GM23338 (cell line): ENCODE data around the gene CYB5R4. TPM values are rescaled to one million over a fixed set of nuclear protein-coding genes. Genes with fewer than 3 reads are reported as not detected.

Source experiments
- ATAC-seq: fragments of 200-7000 bp; cut with Tn5 transposase; 3 replicates; pipeline ENCODE4 v1.9.1; 2020
- DNase-seq: peaks from one replicate; pipeline ENCODE4 v3.0.0-alpha.2; 2015; ENCODE audit warnings: low spot score
- H2AFZ ChIP-seq: fragments of 200-600 bp; sonication (generic); 2 replicates; pipeline ENCODE4 v1.8.0; 2016; ENCODE audit warnings: antibody characterized with exemption, mild to moderate bottlenecking, moderate library complexity
- H3F3A ChIP-seq: fragments of 200-600 bp; sonication (generic); replicated peaks from 2 replicates; pipeline ENCODE4 v1.8.0; 2017; ENCODE audit warnings: antibody characterized with exemption, mixed run types, low read depth
- H3K27ac ChIP-seq: fragments of 200-600 bp; sonication (generic); 2 replicates; pipeline ENCODE4 v1.6.1; 2016; ENCODE audit warnings: low read depth
- H3K27me3 ChIP-seq: fragments of 200-600 bp; sonication (generic); 2 replicates; pipeline ENCODE4 v1.8.0; 2016; ENCODE audit warnings: mild to moderate bottlenecking, mixed run types, moderate library complexity; ENCODE audit not compliant: insufficient read depth
- H3K36me3 ChIP-seq: fragments of 200-600 bp; sonication (generic); 2 replicates; pipeline ENCODE4 v1.8.0; 2016; ENCODE audit warnings: mild to moderate bottlenecking; ENCODE audit not compliant: insufficient read depth
- H3K4me1 ChIP-seq: fragments of 200-600 bp; sonication (generic); 2 replicates; pipeline ENCODE4 v1.8.0; 2016; ENCODE audit warnings: mild to moderate bottlenecking, moderate library complexity; ENCODE audit not compliant: insufficient read depth
- H3K4me2 ChIP-seq: fragments of 200-600 bp; sonication (generic); 2 replicates; pipeline ENCODE4 v1.7.1; 2017; ENCODE audit warnings: mixed run types
- H3K4me3 ChIP-seq: fragments of 200-600 bp; sonication (generic); 2 replicates; pipeline ENCODE4 v1.6.1; 2016; ENCODE audit warnings: mixed run types
- H3K79me2 ChIP-seq: fragments of 200-600 bp; sonication (generic); replicated peaks from 2 replicates; pipeline ENCODE4 v1.8.0; 2017; ENCODE audit warnings: mild to moderate bottlenecking; ENCODE audit not compliant: insufficient read depth
- H3K9me2 ChIP-seq: fragments of 200-600 bp; sonication (generic); 2 replicates; pipeline ENCODE4 v1.8.0; 2017; ENCODE audit not compliant: insufficient read depth
- H4K20me1 ChIP-seq: fragments of 200-600 bp; sonication (generic); replicated peaks from 2 replicates; pipeline ENCODE4 v1.8.0; 2017; ENCODE audit warnings: mild to moderate bottlenecking; ENCODE audit not compliant: insufficient read depth
- H3K27ac Mint-ChIP-seq: 2 replicates; pipeline ENCODE4 v1.8.0; 2020; ENCODE audit warnings: inconsistent platforms, mild to moderate bottlenecking, moderate library complexity, mixed read lengths
- H3K27me3 Mint-ChIP-seq: 3 replicates; pipeline ENCODE4 v1.8.0; 2022; ENCODE audit warnings: low read depth, mild to moderate bottlenecking, moderate library complexity, mixed read lengths, inconsistent platforms; ENCODE audit not compliant: insufficient read depth, poor library complexity
- H3K36me3 Mint-ChIP-seq: 3 replicates; pipeline ENCODE4 v1.8.0; 2021; ENCODE audit warnings: low read depth, mild to moderate bottlenecking, inconsistent platforms, moderate library complexity, mixed read lengths
- H3K4me1 Mint-ChIP-seq: 3 replicates; pipeline ENCODE4 v1.8.0; 2020; ENCODE audit warnings: mild to moderate bottlenecking, inconsistent platforms, mixed read lengths
- H3K4me3 Mint-ChIP-seq: 3 replicates; pipeline ENCODE4 v1.8.0; 2021; ENCODE audit warnings: moderate library complexity, mild to moderate bottlenecking, inconsistent platforms, mixed read lengths
- H3K9me3 Mint-ChIP-seq: 3 replicates; pipeline ENCODE4 v1.8.0; 2020; ENCODE audit warnings: moderate library complexity, mild to moderate bottlenecking, inconsistent platforms, mixed read lengths
- CREB1 ChIP-seq: fragments of 250-450 bp; sonication (Bioruptor Pico); IDR thresholded peaks from 2 replicates; pipeline ENCODE4 v1.5.0; 2020; ENCODE audit warnings: low read depth, mild to moderate bottlenecking, moderate library complexity
- ETS1 ChIP-seq: IDR thresholded peaks from 2 replicates; pipeline ENCODE4 v1.6.1; 2016; ENCODE audit warnings: antibody characterized with exemption
- NANOG ChIP-seq: IDR thresholded peaks from 2 replicates; pipeline ENCODE4 v1.6.1; 2016; ENCODE audit warnings: antibody characterized with exemption, borderline replicate concordance
- ZNF114 ChIP-seq: fragments of 250-450 bp; sonication (Bioruptor Pico); IDR thresholded peaks from 2 replicates; pipeline ENCODE4 v1.5.0; 2020; ENCODE audit warnings: mild to moderate bottlenecking, moderate library complexity
- ZNF331 ChIP-seq: fragments of 250-450 bp; sonication (Bioruptor Pico); IDR thresholded peaks from 2 replicates; pipeline ENCODE4 v1.5.0; 2020; ENCODE audit warnings: low read depth, mild to moderate bottlenecking, moderate library complexity
- polyA plus RNA-seq: library from polyadenylated mRNA; unstranded; fragments of >200 nt; fragmentation: Nextera tagmentation; extraction: Ambion mirVana; gene quantifications from 2 replicates; pipeline ENCODE4 v1.2.1, GENCODE V29; 2016
- total RNA-seq: library from RNA; depleted of rRNA; stranded (reverse); fragments of >200 nt; shearing (Covaris generic); gene quantifications from 2 replicates; pipeline ENCODE4 v1.2.3, GENCODE V29; 2014
- TF ChIP-seq, protein P1 (sequence below): IDR thresholded peaks from one replicate; pipeline ENCODE4 v1.6.1; 2018; ENCODE audit warnings: antibody characterized with exemption; ENCODE audit not compliant: unreplicated experiment

Gene CYB5R4
- total and polyA plus RNA-seq, 2 experiments from 2014 or later = 8.9 to 17.2 TPM

DNA sequence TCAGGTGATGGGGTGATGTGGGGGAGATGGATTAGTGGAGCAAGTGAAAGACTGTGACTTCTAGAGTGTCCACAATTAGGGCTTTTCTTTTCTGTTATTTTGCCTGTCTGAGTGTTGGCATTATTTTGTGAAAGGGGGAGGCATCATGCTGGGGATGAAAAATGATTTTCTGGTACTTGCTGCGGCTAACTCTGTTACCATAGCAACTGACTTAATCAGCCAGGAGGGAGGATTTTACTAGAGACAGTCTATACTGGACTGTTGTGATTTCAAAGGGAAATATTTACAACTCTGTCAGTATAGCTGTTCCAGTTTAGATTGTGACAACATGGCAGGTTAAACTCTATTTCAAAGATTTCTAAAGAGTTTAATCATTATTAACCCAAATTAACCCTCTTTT lies 143.6 kb downstream of the CYB5R4 start:
- Mint-ChIP-seq H3K27ac (no peak overlapping the region), H3K36me3 (no peaks in the 10 kb centered on the region), H3K4me3 (no peak overlapping the region), H3K4me1 (peaks cover 21% of the 10 kb centered on the region), H3K27me3 (peaks cover 1% of the 10 kb centered on the region), H3K9me3 (no peaks in the 10 kb centered on the region)
- Histone ChIP-seq H3K27ac (no peak overlapping the region), H4K20me1 (no peaks in the 10 kb centered on the region), H3F3A (no peaks in the 10 kb centered on the region), H3K36me3 (no peaks in the 10 kb centered on the region), H3K27me3 (no peaks in the 10 kb centered on the region), H2AFZ (peak overlapping the region; percentile 15; the same call in 1 of the 2 replicates), H3K79me2 (no peaks in the 10 kb centered on the region), H3K9me2 (0 out of 2 replicates have a peak, but pooled peaks cover 3% of the 10 kb centered on the region), H3K4me3 (no peak overlapping the region), H3K4me2 (no peak overlapping the region), H3K4me1 (peaks cover 10% of the 10 kb centered on the region; the same call in 1 of the 2 replicates)
- TF ChIP-seq, protein P1, sequence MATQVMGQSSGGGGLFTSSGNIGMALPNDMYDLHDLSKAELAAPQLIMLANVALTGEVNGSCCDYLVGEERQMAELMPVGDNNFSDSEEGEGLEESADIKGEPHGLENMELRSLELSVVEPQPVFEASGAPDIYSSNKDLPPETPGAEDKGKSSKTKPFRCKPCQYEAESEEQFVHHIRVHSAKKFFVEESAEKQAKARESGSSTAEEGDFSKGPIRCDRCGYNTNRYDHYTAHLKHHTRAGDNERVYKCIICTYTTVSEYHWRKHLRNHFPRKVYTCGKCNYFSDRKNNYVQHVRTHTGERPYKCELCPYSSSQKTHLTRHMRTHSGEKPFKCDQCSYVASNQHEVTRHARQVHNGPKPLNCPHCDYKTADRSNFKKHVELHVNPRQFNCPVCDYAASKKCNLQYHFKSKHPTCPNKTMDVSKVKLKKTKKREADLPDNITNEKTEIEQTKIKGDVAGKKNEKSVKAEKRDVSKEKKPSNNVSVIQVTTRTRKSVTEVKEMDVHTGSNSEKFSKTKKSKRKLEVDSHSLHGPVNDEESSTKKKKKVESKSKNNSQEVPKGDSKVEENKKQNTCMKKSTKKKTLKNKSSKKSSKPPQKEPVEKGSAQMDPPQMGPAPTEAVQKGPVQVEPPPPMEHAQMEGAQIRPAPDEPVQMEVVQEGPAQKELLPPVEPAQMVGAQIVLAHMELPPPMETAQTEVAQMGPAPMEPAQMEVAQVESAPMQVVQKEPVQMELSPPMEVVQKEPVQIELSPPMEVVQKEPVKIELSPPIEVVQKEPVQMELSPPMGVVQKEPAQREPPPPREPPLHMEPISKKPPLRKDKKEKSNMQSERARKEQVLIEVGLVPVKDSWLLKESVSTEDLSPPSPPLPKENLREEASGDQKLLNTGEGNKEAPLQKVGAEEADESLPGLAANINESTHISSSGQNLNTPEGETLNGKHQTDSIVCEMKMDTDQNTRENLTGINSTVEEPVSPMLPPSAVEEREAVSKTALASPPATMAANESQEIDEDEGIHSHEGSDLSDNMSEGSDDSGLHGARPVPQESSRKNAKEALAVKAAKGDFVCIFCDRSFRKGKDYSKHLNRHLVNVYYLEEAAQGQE = no peak
- no peak for TF ChIP-seq ETS1
- no peak for ATAC-seq
- DNase-seq = no peak

- Mint-ChIP-seq H3K9me3 (no peaks in the 10 kb centered on the region), H3K4me1 (peaks cover 21% of the 10 kb centered on the region), H3K27me3 (peaks cover 1% of the 10 kb centered on the region), H3K4me3 (no peak overlapping the region), H3K27ac (no peak overlapping the region), H3K36me3 (no peaks in the 10 kb centered on the region)
- Histone ChIP-seq H3K27me3 (no peaks in the 10 kb centered on the region), H3F3A (no peaks in the 10 kb centered on the region), H4K20me1 (no peaks in the 10 kb centered on the region), H3K4me3 (no peak overlapping the region), H3K36me3 (no peaks in the 10 kb centered on the region), H3K4me1 (peaks cover 10% of the 10 kb centered on the region; the same call in 1 of the 2 replicates), H3K9me2 (0 out of 2 replicates have a peak, but pooled peaks cover 3% of the 10 kb centered on the region), H2AFZ (peak overlapping the region; percentile 15; the same call in 1 of the 2 replicates), H3K4me2 (no peak overlapping the region), H3K27ac (no peak overlapping the region), H3K79me2 (no peaks in the 10 kb centered on the region)
- DNase-seq (no peak), ATAC-seq (no peak)
- TF ChIP-seq NANOG = no peak
- TF ChIP-seq CREB1 (CRISPR knock-in tag) = no peak
- TF ChIP-seq ZNF331 = no peak
- no peak for TF ChIP-seq ZNF114 (CRISPR knock-in tag)
These were observed 144.2 kb downstream of the CYB5R4 start for GRCh38 chr6:84003654-84004053.
